Activated T-helper 2 cell treated with anti-CD3 and anti-CD28 coated beads, Interferon-gamma antibody, Interleukin-2, Interleukin-4, amounts not matched to agents 10 μg/mL and 5 μg/mL and 100 μg/mL, durations not matched to agents 14 hours and 24 hours and 36 hours (primary cell): ENCODE results near the gene CENPM. TPM values are rescaled to one million over a fixed set of nuclear protein-coding genes. Genes with fewer than 3 reads are reported as not detected.
A peak's percentile ranks its signal among the peaks of the same experiment; 100 is the strongest.

Experiments used
- DNase-seq: peaks from one replicate; pipeline ENCODE4 v3.0.0; 2021; ENCODE audit warnings: low spot score
- H3K27ac Mint-ChIP-seq: one replicate; pipeline ENCODE4 v1.8.0; 2021; ENCODE audit warnings: mixed read lengths
- H3K27me3 Mint-ChIP-seq: one replicate; pipeline ENCODE4 v1.8.0; 2021; ENCODE audit warnings: low read depth, mixed read lengths
- H3K36me3 Mint-ChIP-seq: one replicate; pipeline ENCODE4 v1.8.0; 2021; ENCODE audit warnings: low read depth, mixed read lengths
- H3K4me1 Mint-ChIP-seq: one replicate; pipeline ENCODE4 v1.8.0; 2021; ENCODE audit warnings: low read depth, mixed read lengths
- H3K4me3 Mint-ChIP-seq: one replicate; pipeline ENCODE4 v1.8.0; 2021; ENCODE audit warnings: low read depth, mild to moderate bottlenecking, moderate library complexity, mixed read lengths
- H3K9me3 Mint-ChIP-seq: one replicate; pipeline ENCODE4 v1.8.0; 2021; ENCODE audit warnings: mixed read lengths
- intact Hi-C: fragments of 100-400 bp; cut with micrococcal nuclease; formaldehyde crosslinking; loops from one replicate; pipeline ENCODE4 v1.15.1; 2023
- total RNA-seq: library from RNA; stranded (reverse); gene quantifications from 2 replicates; pipeline ENCODE4 v1.2.3, GENCODE V29; 2022

Gene CENPM
- total RNA-seq, 1 donor from 2014 or later, result 58.6 TPM

DNA sequence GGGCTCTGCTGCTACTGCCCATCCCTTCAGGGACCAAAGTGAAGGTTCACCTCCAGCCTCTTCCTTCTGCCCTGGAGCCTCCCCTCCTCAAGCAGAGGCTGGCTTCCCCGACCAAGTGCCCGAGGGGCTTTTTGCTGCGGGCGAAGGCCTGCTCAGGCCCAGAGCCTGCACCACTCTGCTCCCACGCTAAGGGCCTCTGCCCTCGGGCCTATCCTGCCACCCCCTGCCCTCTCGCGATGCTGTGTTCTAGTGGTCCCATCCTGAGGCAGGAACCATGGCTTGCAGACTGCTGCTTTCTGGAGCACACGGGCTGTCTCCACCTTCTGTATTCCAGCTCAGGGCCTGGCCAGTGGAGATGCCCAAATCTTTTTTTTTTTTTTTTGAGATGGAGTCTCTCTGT lies 11.4 kb downstream of the CENPM start:
- peaks cover 14% of the 10 kb centered on the region for H3K4me1 Mint-ChIP-seq
- DNase-seq, result no peak
- no peaks in the 10 kb centered on the region for H3K27me3 Mint-ChIP-seq
- peaks cover 22% of the 10 kb centered on the region for H3K36me3 Mint-ChIP-seq
- intact Hi-C loops, result no loop called here
- H3K4me3 Mint-ChIP-seq, result no peak overlapping the region
- H3K27ac Mint-ChIP-seq, result no peak overlapping the region
- no peaks in the 10 kb centered on the region for H3K9me3 Mint-ChIP-seq

DNA sequence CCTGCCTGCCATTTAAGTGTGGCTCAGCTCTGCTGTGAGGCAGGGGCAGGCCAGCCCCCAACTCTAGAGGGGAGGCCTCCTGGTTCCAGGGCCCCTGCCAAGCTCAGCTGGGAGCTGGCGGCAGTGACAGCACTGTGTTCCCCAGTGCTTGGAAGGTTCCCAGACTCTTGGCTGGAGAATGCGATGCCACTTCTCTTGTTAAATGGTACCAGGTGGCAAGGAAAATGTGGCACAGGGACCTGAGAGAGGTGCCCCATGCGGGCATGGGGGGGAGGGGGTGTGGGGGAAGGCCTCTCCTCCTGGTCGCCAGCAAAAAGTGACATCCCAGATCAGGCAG lies 12.0 kb downstream of the CENPM start:
- DNase-seq, result no peak
- H3K4me3 Mint-ChIP-seq, result no peak overlapping the region
- H3K9me3 Mint-ChIP-seq, result no peaks in the 10 kb centered on the region
- H3K4me1 Mint-ChIP-seq, result peaks cover 10% of the 10 kb centered on the region
- no peaks in the 10 kb centered on the region for H3K27me3 Mint-ChIP-seq
- no peak overlapping the region for H3K27ac Mint-ChIP-seq
- peaks cover 18% of the 10 kb centered on the region for H3K36me3 Mint-ChIP-seq
- intact Hi-C loops, result no loop called here

DNA sequence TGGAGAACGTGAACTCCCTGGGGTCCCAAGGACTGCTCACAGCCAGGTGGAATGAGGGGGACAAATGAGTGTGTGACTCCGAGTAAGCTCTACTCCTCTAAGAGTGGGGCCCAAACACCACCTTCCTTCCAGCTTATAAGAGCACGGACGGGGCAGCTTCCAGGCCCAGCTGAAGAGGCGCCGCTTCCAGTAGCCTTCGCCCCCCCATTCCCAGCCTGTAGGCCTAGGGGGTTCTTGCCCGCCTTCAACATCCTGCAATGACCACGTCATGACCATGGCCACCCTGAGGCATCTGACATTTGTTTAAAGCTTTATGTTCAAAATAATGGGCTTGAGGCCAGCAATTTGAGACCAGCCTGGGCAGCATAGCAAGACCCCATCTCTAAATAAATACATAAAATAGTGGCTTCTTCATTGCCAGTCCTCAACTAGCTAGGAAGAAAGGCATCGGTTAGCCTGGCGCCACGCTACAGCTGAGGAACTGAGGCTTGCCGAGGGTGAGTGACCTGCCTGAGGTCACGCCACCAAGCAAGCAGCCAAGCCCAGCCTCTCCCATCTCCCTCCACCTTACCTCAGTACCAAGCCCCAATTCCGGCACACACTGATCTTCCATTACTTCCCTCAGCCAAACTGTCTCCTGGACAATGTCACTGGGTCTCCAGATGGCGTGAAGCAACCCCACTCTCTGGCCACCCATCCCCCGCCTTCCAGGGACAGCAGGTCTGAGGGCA lies 12.5 kb downstream of the CENPM start:
- Mint-ChIP-seq H3K9me3 (no peaks in the 10 kb centered on the region), H3K27ac (no peak overlapping the region)

DNA sequence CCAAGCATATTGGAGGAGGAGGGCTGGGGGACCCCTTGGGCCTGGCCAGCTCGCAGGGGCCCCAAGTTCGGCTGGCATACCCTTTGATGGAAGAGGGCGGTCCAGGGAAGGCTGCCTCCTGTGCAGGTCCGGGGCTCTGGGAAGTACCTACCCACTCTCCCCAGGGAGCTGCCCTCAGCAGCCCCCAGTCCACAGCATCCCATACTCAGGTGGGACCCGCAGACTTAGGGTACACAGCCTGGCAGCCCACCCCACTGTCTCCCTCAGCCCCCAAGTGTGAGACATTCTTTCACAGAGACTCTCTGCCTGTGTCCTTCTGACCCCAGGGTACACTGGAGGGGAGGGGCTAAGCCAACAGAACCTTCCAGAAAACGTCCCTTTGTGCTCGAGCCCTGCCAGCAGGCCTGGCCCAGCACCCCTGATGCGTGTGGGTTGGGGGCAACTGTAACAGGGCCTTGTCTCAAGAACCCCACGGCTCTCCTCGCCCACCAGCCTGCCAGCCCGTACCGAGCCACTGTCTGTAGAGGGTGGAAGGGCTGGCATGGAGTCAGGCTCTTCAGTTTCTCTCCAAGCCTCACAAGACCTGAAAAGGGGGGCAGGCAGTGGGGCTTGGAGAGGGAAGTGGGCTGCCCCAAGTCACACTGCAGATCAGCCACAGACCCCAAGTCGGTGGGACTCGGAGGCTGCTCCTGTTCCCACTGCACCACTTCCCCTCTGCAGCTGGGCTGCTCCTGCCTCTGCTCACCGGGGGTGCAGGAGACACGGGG lies 13.4 kb downstream of the CENPM start:
- intact Hi-C loops, result no loop called here
- Mint-ChIP-seq H3K4me1 (peaks cover 7% of the 10 kb centered on the region), H3K4me3 (no peak overlapping the region), H3K36me3 (peaks cover 6% of the 10 kb centered on the region), H3K27ac (peak overlapping the region; percentile 22), H3K9me3 (no peaks in the 10 kb centered on the region), H3K27me3 (no peaks in the 10 kb centered on the region)
- no peak for DNase-seq

More for the DNA sequence above, 12.5 kb downstream of the CENPM start:
- DNase-seq, result no peak
- H3K36me3 Mint-ChIP-seq, result peaks cover 14% of the 10 kb centered on the region
- intact Hi-C loops, result no loop called here
- H3K27me3 Mint-ChIP-seq, result no peaks in the 10 kb centered on the region
- peaks cover 5% of the 10 kb centered on the region for H3K4me1 Mint-ChIP-seq
- no peak overlapping the region for H3K4me3 Mint-ChIP-seq

GRCh38 chr22:41932353-41932752 lies 14.6 kb downstream of the CENPM start:
- intact Hi-C loops, result no loop called here
- Mint-ChIP-seq H3K9me3 (no peaks in the 10 kb centered on the region), H3K27me3 (peaks cover 8% of the 10 kb centered on the region), H3K4me1 (peaks cover 12% of the 10 kb centered on the region), H3K4me3 (no peak overlapping the region), H3K27ac (no peak overlapping the region), H3K36me3 (peaks cover 4% of the 10 kb centered on the region)
- DNase-seq, result no peak

DNA sequence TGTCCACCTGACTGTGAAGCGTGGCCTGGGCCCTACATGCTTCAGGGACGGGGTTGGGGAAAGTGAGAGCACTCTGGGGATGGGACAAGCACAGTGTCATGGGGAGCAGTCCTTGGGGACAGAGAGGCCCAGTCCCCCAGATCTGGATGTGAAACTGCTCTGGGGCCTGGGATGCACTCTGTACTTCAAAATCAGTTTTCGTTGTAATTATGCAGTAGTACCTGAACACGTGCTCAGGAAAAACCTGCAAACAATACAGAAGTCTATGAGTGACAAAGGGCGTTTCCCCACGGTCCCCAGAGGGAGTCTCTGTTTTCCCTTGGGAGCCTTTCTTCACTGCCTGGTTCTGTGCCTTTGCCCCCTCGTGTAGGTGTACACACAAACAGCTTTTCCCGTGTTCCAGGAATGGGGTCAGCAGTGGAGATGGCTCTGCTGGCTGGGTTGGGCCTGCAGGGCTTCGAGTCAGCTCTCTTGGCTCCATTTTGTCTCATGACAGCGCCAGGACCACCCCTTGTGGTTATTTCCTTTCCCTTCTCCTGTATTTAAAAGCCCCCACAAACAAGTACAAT lies 15.2 kb downstream of the CENPM start:
- H3K9me3 Mint-ChIP-seq, result no peaks in the 10 kb centered on the region
- intact Hi-C loops, result no loop called here

GRCh38 chr22:41929418-41929810 lies 17.5 kb downstream of the CENPM start:
- peaks cover 11% of the 10 kb centered on the region for H3K4me1 Mint-ChIP-seq
- no peaks in the 10 kb centered on the region for H3K36me3 Mint-ChIP-seq
- no peak overlapping the region for H3K27ac Mint-ChIP-seq
- peaks cover 20% of the 10 kb centered on the region for H3K27me3 Mint-ChIP-seq
- no peaks in the 10 kb centered on the region for H3K9me3 Mint-ChIP-seq
- DNase-seq, result no peak
- intact Hi-C loops, result no loop called here
- H3K4me3 Mint-ChIP-seq, result no peak overlapping the region

More for the DNA sequence above, 15.2 kb downstream of the CENPM start:
- H3K4me3 Mint-ChIP-seq, result no peak overlapping the region
- peaks cover 12% of the 10 kb centered on the region for H3K4me1 Mint-ChIP-seq
- peaks cover 4% of the 10 kb centered on the region for H3K36me3 Mint-ChIP-seq
- no peak overlapping the region for H3K27ac Mint-ChIP-seq
- H3K27me3 Mint-ChIP-seq, result peaks cover 11% of the 10 kb centered on the region
- DNase-seq, result no peak

GRCh38 chr22:41928593-41929417 lies 18.1 kb downstream of the CENPM start:
- peaks cover 20% of the 10 kb centered on the region for H3K27me3 Mint-ChIP-seq
- no peak overlapping the region for H3K4me3 Mint-ChIP-seq
- intact Hi-C loops, result no loop called here
- H3K27ac Mint-ChIP-seq, result no peak overlapping the region
- H3K36me3 Mint-ChIP-seq, result no peaks in the 10 kb centered on the region
- DNase-seq, result no peak
- peaks cover 11% of the 10 kb centered on the region for H3K4me1 Mint-ChIP-seq
- no peaks in the 10 kb centered on the region for H3K9me3 Mint-ChIP-seq

GRCh38 chr22:41927813-41928212 lies 19.1 kb downstream of the CENPM start:
- H3K9me3 Mint-ChIP-seq, result no peaks in the 10 kb centered on the region
- no peak for DNase-seq
- peak overlapping the region; percentile 10 for H3K4me3 Mint-ChIP-seq

DNA sequence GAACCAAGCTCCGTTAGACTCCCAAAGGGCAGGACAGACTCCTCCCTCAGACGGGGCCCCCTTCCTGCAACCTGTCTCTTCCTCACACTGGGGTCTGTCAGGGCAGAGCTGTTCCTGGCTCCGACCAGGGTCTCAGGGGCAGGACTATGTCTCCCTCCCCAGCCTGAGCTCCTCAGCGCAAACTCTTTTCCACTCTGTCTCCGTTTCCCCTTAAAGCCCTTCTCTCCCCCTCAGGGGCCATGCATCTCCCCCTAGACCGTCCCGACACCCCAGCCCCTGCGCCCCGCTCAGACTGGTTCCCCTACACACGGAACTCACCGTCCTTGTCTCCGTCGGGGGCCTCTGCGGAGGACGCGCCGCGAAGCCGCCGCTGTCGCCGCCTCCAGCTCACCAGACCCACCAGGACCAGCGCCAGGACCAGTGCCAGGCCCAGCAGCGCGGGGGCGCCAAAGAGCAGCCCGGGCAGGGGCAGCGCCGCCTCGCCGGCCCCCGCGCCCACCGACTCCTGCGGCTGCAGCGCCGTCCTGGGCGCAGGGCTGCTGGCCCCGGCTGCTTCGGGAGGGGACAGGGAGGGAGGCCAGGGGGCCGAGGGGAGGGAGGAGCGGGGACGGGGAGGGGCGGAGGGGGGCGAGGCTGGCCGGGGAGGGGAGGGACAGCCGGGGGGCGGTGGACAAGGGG lies 21.0 kb downstream of the CENPM start:
- no peaks in the 10 kb centered on the region for H3K36me3 Mint-ChIP-seq
- peaks cover 11% of the 10 kb centered on the region for H3K4me1 Mint-ChIP-seq
- intact Hi-C loops, result loop anchor here (2.0 kb wide), 1 partner anchor 15 kb away; no protein-coding TSS in a partner anchor
- H3K4me3 Mint-ChIP-seq, result peak overlapping the region; percentile 67
- H3K27ac Mint-ChIP-seq, result no peak overlapping the region
- peak; percentile 68 for DNase-seq
- H3K9me3 Mint-ChIP-seq, result no peaks in the 10 kb centered on the region
- H3K27me3 Mint-ChIP-seq, result peaks cover 20% of the 10 kb centered on the region

More at GRCh38 chr22:41927813-41928212, 19.1 kb downstream of the CENPM start:
- peaks cover 11% of the 10 kb centered on the region for H3K4me1 Mint-ChIP-seq
- intact Hi-C loops, result loop anchor here (2.0 kb wide), 1 partner anchor 13 kb away; no protein-coding TSS in a partner anchor
- H3K27me3 Mint-ChIP-seq, result peaks cover 20% of the 10 kb centered on the region
- no peak overlapping the region for H3K27ac Mint-ChIP-seq
- no peaks in the 10 kb centered on the region for H3K36me3 Mint-ChIP-seq

DNA sequence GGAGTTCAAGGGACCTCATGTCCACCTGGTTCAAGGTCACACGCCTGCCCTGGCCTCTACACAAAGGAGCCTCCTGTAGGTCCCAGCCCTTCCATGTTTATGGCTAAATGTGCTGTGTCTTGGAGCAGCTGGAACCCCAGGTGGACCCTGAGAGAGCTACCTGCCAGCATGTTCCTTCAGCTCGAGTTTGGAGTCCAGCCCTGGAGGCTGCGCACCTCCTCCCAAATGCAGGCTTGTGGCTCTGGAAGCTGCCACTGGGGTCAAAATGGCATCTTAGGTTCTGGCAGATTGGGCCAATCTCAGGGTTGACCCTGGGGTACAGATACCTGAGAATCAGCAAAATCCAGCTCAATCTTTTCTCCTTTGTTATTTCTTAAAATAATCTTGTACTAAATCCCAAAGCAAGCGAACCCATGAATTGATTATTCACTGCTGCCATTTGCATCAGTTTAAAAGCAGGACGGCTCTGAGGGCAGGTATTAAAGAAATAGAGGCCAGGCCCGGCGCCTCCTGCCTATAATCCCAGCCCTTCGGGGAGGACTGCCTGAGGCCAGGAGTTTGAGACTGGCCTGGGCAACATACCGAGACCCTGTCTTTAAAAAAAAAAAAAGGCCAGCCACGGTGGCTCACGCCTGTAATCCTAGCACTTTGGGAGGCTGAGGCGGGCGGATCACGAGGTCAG lies 23.2 kb downstream of the CENPM start:
- no peak for DNase-seq
- peaks cover 20% of the 10 kb centered on the region for H3K27me3 Mint-ChIP-seq

More for the DNA sequence above, 23.2 kb downstream of the CENPM start:
- peaks cover 11% of the 10 kb centered on the region for H3K4me1 Mint-ChIP-seq
- H3K4me3 Mint-ChIP-seq, result no peak overlapping the region
- intact Hi-C loops, result no loop called here
- no peaks in the 10 kb centered on the region for H3K36me3 Mint-ChIP-seq
- H3K27ac Mint-ChIP-seq, result no peak overlapping the region
- no peaks in the 10 kb centered on the region for H3K9me3 Mint-ChIP-seq
